ENCODE measurements around the gene TCEAL7.

DNA sequence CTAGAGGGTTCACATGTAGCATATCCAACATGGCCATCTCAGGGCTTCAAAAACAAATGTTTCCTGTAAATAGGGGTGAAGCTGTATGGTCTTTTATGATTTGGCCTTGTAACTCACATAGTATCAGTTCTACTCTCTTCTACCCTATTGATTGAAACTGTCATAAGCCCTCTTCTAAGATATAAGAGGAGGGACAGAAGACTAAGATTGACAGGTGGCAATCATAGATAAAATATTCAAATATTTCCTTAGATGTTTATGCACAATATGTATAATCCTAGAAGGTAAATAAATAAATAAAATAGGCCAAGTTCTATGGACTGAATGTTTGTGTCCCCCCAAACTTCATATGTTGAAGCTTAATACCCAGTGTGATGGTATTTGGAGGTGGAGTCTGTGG is 39.4 kb downstream of the TCEAL7 start:
- TF ChIP-seq CTCF (IDR thresholded peaks at IDR 0.05) (no peak), POLR2A (IDR thresholded peaks at IDR 0.05) (no peak), POLR2AphosphoS5 (IDR thresholded peaks at IDR 0.05) (no peak)

Data from prostate gland (tissue), 2 donors.